SH-SY5Y (cell line): ENCODE measurements around the gene NUDT3.

Experiments used
- GATA2 ChIP-seq: IDR thresholded peaks from 2 replicates; pipeline ENCODE4 v1.6.1; 2011; ENCODE audit warnings: mild to moderate bottlenecking, low read depth, low read length
- GATA3 ChIP-seq: IDR thresholded peaks from 2 replicates; pipeline ENCODE4 v1.6.1; 2011; ENCODE audit warnings: low read depth, mild to moderate bottlenecking, low read length, moderate library complexity

Gene NUDT3

DNA sequence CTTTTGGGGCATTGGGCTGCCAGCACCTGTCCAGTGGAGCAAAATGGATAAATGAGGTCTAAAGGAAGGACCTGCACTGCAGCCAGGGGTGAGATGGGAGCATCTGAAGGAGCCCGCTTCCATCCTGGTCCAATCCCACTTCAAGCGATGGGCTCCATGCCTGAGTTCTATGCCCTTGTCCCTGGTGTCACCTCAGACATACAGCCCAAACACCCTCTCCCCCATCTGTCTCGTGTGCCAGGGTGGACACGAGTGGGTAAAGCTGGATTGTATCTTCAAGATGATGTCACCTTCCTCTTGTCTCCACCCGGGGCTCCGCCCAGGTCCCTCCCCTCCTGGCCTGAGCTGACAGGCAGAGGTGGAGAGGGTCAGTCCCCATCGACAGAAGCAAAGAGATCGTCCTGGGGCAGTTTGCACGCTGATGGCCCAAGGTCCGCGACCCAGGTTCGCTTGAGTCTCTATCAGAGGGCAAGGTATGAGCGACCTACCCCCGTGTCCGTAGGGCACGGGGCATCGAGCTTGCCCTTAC, 144.2 kb downstream of the NUDT3 start:
- TF ChIP-seq GATA2 (no peak), GATA3 (no peak)

DNA sequence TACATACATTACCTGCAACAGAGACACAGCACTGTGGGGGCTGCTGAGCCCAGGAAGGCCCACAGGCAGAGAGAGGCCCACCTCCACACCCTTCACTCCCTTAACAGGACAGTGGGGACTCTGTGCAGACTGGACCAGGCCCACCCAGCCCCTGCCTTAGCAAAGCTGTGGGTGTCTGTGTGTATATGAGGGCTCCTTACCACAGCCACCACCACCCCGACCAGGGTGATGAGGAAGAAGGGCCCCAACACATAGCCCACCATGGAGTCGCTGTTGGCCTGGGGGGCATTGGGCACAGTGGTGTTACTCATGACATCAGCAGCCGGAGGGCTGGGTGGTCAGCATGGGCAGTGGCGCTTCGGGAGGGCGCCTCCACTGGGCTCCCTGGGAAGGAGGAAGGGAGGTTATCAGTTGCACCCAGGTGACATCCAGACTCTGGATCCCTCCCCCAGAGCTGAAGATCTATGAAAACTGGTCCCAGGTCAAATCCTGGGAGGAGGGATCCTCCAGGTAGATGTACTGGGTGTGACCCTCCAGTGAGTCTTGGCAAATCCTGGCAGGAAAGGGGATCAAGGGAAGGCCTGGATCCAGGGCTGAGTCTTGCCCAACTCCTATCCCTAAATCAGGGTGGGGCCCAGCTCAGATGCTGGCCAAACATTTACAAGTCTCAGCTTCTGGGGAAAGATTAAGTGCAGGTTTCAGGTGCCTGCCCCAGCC, 144.8 kb downstream of the NUDT3 start:
- no peak for TF ChIP-seq GATA2
- TF ChIP-seq GATA3: no peak

DNA sequence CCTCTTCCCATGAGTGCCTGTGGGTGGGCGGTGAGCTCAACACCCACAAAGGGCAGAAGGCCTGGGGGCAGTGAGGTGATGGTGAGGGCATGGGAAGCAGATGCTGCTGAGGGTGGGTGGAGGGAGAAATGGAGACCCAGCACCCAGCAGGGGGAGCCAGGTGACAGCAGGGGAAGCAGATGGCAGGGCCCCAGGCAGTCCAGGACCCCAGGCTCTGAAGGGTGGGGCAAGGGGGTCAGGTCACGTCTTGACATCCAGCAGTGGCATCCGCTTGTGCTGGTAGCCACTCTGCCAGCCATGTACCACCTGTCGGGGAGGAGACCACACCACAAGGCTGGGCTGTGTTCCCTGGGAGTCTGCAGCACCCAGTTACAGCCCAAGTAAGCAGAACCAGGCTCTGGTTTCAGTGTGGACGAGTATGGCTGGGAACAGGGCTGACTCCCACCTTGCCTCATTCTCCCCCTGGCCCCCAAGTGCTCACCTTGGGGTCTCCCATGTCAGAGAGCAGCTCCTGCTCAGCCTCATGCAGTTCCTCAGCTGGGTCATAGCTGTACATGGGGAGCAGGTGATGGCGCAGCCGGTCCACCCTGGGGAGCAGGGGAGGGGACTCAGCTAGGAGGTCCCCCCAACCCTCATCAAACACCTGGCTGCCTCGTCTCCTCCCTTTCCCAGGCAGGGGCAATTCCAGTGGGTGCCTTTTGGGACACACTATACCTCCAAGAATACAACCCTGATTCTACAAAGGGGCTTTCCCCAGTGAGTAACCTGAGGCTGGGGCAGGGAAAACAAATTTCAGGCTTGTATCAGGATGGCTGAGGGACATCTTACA, 145.7 kb downstream of the NUDT3 start:
- TF ChIP-seq GATA2 (no peak), GATA3 (no peak)

DNA sequence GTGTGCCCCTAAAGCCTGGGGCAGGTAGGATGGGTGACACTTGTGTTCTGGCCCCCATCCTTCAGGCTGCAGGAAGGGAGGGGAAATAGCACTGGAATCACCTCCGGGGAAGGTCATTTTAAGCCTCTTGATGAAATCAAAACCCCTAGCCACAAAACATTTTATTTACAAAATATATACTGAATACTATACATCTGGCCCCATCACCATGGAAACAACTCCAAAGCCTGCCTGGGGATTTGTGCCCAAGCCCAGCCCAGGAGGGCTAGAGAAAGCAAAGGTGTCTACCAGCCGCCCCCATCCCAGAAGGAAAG, 146.3 kb downstream of the NUDT3 start:
- TF ChIP-seq GATA3: no peak
- TF ChIP-seq GATA2: no peak

DNA sequence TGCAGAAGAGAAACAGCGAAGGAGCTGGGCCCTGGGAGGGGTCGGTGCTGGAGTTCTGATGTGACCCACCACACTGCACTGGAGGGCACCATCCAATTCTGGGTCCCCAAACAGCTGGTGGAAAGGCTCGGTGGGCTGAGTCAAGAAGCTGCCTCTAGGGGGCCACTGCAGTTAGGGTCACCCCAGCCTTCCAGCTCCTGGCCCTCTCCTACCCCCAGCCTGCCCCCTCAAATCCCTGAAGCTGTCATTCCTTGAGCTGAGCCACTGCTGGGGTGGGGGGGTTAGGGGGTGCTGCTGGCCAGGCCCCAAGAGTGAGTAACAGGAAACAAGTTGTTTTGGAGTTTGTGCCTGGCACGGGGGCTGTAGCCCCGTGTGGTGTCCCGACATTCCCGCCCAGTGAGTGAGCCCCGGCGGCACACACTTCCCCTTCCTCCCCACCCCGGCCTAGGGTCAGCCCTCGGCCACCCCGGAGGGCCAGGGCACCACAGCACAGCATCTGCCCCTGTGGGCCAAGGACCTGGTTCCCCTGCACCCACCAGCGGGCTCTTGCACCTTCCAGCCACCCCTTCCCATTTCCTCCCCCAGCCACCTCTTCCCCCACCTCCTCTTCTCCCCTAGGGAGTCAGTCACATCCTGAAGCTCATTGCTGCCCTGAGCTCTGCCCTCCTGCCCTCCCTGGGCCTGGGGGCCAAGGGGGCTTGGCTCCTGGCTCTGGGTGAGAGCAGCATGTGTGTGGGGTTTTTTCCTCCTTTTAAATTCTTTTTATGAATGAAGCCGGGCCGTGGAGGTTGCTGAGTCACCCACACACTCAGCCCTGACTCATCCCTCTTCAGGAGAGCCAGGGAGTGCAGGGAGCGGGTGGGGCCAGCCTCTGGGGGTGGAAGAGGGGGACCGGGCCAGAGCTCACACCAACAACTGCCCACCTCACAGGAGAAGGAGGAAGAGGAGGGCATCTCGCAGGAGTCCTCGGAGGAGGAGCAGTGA, 148.3 kb downstream of the NUDT3 start:
- TF ChIP-seq GATA3: no peak
- no peak for TF ChIP-seq GATA2

DNA sequence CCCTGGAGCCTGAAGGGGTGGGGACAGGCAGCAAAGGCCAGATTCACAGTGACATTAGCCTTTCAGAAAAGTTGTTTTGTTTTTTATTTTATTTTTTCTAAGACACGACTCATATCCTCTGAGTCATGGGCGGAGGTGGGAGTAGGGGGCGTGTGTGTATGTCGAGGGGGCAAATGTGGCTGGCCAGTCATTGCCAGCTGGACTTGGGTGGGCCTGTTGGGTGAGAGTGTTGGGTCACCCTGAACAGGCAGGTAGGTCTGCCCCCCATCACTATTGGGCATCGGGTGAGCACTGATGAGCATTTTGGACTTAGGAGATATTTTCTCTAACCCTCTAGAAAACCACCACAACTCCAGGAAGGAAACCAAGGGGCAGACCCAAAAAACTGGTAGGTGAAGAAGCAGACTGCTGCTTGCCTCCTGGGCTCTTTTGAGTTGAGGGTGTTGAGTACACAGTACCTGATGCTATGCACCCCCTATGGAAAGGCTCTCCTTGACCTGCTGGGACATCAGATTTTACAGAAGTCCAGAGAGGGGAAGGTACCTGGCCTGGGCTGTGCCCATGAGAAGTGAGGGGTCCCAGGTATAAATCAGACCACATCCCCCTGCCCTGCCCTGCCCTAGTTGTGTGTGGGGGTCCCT, 149.2 kb downstream of the NUDT3 start:
- TF ChIP-seq GATA3: no peak
- no peak for TF ChIP-seq GATA2

- TF ChIP-seq GATA3 (no peak), GATA2 (no peak)
Measured at GRCh38 chr6:34242252-34243130, 150.0 kb downstream of the NUDT3 start.

DNA sequence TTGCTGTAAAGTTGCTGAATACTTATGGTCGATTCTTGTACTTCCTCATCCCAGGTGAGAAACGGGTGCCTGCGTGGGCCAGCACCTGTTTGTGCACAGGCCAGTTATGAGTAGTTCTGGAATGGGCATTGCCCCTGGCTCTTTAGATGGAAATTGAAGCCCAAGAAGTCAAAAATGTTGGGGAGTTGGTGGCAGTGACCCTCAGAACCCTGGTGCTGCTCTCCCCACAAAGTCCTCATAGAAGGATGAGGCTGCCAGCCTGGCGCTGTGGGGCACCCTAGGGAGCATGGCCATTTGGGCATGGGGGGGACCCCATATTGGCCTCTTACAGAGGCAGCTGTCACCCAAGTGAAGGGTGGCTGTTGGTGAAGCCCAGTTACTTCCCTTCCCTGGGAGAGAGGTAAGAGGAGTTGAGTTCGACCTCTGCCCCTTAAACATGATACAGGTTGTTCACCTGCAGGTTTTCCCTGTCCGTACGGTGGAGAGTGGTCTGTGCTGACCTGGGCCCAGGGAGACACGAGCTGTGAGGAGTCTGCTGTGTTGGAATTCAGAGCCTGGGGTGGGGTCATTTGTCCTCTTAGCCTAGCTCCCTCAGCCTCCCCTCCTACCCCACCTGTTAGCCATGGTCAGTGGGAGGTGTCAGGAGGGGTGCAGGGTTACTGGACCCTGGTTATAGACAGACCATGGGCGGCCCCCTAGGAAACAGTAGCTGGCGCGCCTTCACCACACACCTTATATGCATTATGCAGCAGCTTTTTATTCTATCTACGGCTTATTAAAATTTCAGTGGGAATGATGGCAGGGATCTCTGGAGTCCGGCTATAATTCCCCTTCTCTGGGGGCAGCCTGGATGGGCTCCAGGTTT, 150.9 kb downstream of the NUDT3 start:
- no peak for TF ChIP-seq GATA3
- no peak for TF ChIP-seq GATA2

DNA sequence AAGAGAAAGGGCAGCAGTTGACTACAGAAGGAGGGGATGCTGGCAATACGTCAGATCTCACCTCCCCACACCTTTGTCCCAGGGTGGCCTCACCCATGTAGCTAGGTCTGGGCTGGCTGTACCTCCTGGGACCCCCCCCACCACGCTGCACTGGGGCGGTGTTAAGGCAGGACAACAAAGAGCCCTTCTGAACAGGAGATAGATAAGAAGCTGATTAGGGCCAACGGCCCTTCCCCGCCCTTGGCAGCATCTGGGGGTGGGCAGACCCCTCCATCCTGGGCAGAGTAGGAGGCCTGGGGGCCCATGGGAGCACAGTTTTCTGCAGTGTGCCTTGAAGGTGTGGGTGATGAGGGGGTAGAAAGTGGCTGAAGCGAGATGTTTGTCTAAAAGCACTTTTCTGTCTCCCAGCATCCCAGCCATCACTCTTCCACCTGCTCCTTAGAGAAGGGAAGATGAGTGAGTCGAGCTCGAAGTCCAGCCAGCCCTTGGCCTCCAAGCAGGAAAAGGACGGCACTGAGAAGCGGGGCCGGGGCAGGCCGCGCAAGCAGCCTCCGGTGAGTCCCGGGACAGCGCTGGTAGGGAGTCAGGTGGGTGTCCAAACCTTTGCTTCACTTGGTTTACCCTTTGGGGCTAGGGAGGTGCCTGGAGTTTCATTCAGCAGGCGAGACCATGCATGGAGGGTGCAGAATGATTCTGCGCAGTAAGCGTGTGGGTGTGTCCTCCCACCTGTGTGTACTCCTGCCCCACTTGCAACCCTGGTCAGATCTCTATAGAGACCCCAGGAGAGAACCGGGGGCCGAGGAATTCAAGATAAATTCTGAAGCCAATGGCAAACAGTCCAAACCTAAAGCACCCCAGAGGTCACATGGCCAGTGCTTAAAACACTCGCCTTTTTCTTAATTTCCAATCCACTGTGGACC, 151.9 kb downstream of the NUDT3 start:
- no peak for TF ChIP-seq GATA3
- TF ChIP-seq GATA2: no peak

- TF ChIP-seq GATA2: no peak
- TF ChIP-seq GATA3: no peak
Measured at GRCh38 chr6:34239893-34240292, 152.6 kb downstream of the NUDT3 start.

DNA sequence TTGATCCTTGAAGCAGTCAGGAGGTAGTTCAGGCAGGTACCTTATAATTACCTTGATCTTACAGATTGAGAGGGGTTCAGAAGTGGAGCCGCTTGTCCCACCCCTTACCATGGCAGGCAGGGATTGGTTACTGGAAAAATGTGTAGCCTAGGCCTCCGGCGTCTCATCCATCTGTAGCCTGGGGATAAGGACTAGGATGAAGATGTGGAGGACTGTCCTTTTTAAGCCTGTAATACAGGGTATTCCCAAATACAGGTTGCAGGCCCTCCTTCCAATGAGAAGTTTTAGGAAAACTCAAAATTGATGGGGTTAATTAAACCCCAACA, 153.0 kb downstream of the NUDT3 start:
- TF ChIP-seq GATA3 (no peak), GATA2 (no peak)
